ENCODE results near the gene IFT122.

The IFT122 gene

DNA sequence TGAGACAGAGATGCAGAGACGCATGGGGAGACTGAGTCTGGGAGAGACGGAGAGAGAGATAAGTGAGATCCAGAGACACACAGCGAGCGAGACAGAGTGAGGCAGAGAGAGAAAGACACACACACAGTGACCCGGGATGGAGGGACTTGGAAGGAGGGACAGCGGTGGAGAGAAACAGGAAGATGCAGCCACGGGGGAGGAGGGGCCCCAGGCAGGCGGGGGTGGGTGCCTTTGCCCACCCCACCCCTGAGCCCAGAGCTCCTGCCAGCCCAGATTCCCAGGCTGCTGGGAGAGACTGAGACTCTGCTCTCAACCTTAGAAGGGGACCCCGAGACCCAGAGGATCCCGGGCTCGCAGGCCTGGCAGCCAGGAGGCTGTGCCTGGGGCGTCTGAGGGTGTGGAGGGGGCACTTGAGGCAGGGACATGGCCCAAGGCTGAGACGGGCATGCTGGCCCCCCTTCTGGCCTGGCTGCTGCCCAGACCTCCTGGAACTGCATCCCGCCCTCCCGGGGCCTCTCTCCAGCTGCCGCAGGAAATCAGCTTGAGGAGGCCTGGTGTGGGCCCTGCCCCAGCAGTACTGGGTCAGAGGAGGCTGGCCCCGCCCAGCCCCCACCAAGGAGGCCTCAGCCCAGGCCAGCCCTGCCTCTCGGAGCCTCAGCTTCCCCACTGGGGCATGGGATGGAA lies 121.0 kb downstream of the IFT122 start:
- WGBS (ENCODE audit: extremely low coverage, insufficient coverage, low lambda C conversion rate): no CpG with 5 or more reads among the region's 18 CpGs
- H2BK120ac ChIP-seq (ENCODE audit: low read depth, low read length): no peak overlapping the region
- H2AK5ac ChIP-seq (ENCODE audit: low read length): no peak overlapping the region
- no peak overlapping the region for H3K9ac ChIP-seq (ENCODE audit: low read length)
- no peak overlapping the region for H3K4me2 ChIP-seq (ENCODE audit: low read length)
- no peaks in the 10 kb centered on the region for H3K79me1 ChIP-seq (ENCODE audit: low read length)
- no peak for DNase-seq
- no peak overlapping the region for H4K5ac ChIP-seq (ENCODE audit: low read length)
- H4K8ac ChIP-seq (ENCODE audit: low read depth, low read length): no peak overlapping the region
- no peaks in the 10 kb centered on the region for H3K4me1 ChIP-seq (ENCODE audit: control insufficient read depth, low read depth, low read length)
- H3K23ac ChIP-seq (ENCODE audit: low read length): no peak overlapping the region
- no peak overlapping the region for H2BK15ac ChIP-seq (replicated peaks; ENCODE audit: low read depth)
- H3K36me3 ChIP-seq (ENCODE audit: control insufficient read depth, insufficient read depth, low read length): peaks cover 10% of the 10 kb centered on the region
- H3K79me2 ChIP-seq (ENCODE audit: control insufficient read depth, insufficient read depth, low read length): no peaks in the 10 kb centered on the region
- no peak overlapping the region for H3K4ac ChIP-seq (ENCODE audit: low read depth, low read length)
- no peaks in the 10 kb centered on the region for H3K27me3 ChIP-seq (ENCODE audit: insufficient read depth, low read length, poor library complexity)
- H3K4me3 ChIP-seq (ENCODE audit: low read length): no peak overlapping the region
- no peak overlapping the region for H3K18ac ChIP-seq (ENCODE audit: low read length)
- no peak overlapping the region for H3K56ac ChIP-seq (ENCODE audit: low read length)
- no peak overlapping the region for H2BK5ac ChIP-seq (ENCODE audit: low read length)
- no peak overlapping the region for H3K27ac ChIP-seq (ENCODE audit: low read depth, low read length)

DNA sequence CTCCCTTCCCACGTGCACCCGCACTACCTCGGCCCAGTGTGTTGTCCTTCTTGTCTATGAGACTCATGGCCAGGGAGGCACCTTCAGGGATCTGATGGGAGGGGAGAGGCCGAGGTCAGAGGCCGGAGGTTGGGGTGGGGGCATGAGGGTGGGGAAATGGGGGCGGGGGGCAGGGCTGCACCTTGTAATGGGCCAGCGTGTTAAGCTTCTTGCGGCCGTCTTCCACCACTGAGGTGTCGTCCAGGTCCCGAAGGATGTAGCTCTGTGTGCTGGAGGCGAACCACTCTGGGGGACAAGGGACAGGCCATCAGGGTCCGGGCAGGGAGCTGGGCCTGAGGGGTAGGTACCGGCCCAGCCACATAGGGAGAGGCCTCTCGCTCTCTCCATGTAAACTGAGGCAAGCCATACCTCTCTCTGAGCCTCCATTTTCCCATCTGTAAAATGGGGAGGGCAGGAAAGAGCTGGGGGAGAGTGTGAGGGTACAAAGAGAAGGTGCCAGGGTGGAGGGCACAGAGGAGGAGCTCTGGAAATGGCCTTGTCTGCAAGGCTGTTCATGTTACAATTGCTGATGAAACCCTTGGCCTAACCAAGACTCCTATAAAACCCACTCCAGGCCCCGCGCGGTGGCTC lies 121.7 kb downstream of the IFT122 start:
- H3K27ac ChIP-seq (ENCODE audit: low read depth, low read length): no peak overlapping the region
- no peak overlapping the region for H2BK5ac ChIP-seq (ENCODE audit: low read length)
- peaks cover 11% of the 10 kb centered on the region for H3K36me3 ChIP-seq (ENCODE audit: control insufficient read depth, insufficient read depth, low read length)
- H3K79me2 ChIP-seq (ENCODE audit: control insufficient read depth, insufficient read depth, low read length): no peaks in the 10 kb centered on the region
- no peaks in the 10 kb centered on the region for H3K79me1 ChIP-seq (ENCODE audit: low read length)
- H4K5ac ChIP-seq (ENCODE audit: low read length): no peak overlapping the region
- H3K4ac ChIP-seq (ENCODE audit: low read depth, low read length): no peak overlapping the region
- H3K4me1 ChIP-seq (ENCODE audit: control insufficient read depth, low read depth, low read length): no peaks in the 10 kb centered on the region
- no peak overlapping the region for H4K8ac ChIP-seq (ENCODE audit: low read depth, low read length)
- WGBS (ENCODE audit: extremely low coverage, insufficient coverage, low lambda C conversion rate): no CpG with 5 or more reads among the region's 18 CpGs
- no peak overlapping the region for H3K23ac ChIP-seq (ENCODE audit: low read length)
- no peak overlapping the region for H3K4me3 ChIP-seq (ENCODE audit: low read length)
- no peak overlapping the region for H3K9ac ChIP-seq (ENCODE audit: low read length)
- no peak overlapping the region for H3K56ac ChIP-seq (ENCODE audit: low read length)
- no peak for DNase-seq
- H2BK15ac ChIP-seq (replicated peaks; ENCODE audit: low read depth): no peak overlapping the region
- H3K4me2 ChIP-seq (ENCODE audit: low read length): no peak overlapping the region
- no peaks in the 10 kb centered on the region for H3K27me3 ChIP-seq (ENCODE audit: insufficient read depth, low read length, poor library complexity)
- no peak overlapping the region for H3K18ac ChIP-seq (ENCODE audit: low read length)
- H2BK120ac ChIP-seq (ENCODE audit: low read depth, low read length): no peak overlapping the region
- no peak overlapping the region for H2AK5ac ChIP-seq (ENCODE audit: low read length)

DNA sequence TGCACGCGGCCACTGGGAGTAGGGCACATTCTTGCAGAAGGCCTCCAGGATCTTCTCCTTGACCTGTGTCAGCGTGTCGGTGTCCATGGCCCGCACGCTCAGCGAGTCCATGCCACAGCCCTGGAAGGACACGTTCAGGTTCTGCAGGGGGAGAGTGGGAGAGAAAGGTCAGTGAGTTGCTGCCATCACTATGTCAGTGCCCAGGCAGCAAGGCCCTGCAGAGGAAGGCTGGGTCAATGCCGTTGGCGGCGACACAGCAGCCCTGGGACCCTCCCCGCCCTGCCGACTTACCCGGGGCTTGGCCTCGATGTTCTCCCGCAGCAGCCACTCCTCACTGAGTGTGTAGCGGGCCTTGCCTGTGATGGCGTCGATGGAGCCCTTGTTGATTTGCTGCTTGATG lies 122.8 kb downstream of the IFT122 start:
- H3K79me1 ChIP-seq (ENCODE audit: low read length): no peaks in the 10 kb centered on the region
- H4K5ac ChIP-seq (ENCODE audit: low read length): no peak overlapping the region
- H3K18ac ChIP-seq (ENCODE audit: low read length): no peak overlapping the region
- H2AK5ac ChIP-seq (ENCODE audit: low read length): no peak overlapping the region
- no peak overlapping the region for H3K56ac ChIP-seq (ENCODE audit: low read length)
- H3K79me2 ChIP-seq (ENCODE audit: control insufficient read depth, insufficient read depth, low read length): no peaks in the 10 kb centered on the region
- H3K4me3 ChIP-seq (ENCODE audit: low read length): no peak overlapping the region
- no peak overlapping the region for H3K4ac ChIP-seq (ENCODE audit: low read depth, low read length)
- no peak overlapping the region for H2BK120ac ChIP-seq (ENCODE audit: low read depth, low read length)
- WGBS (ENCODE audit: extremely low coverage, insufficient coverage, low lambda C conversion rate): no CpG with 5 or more reads among the region's 19 CpGs
- H3K36me3 ChIP-seq (ENCODE audit: control insufficient read depth, insufficient read depth, low read length): peaks cover 15% of the 10 kb centered on the region
- H3K4me1 ChIP-seq (ENCODE audit: control insufficient read depth, low read depth, low read length): no peaks in the 10 kb centered on the region
- no peak overlapping the region for H2BK5ac ChIP-seq (ENCODE audit: low read length)
- no peak overlapping the region for H4K8ac ChIP-seq (ENCODE audit: low read depth, low read length)
- no peak for DNase-seq
- no peak overlapping the region for H3K23ac ChIP-seq (ENCODE audit: low read length)
- no peaks in the 10 kb centered on the region for H3K27me3 ChIP-seq (ENCODE audit: insufficient read depth, low read length, poor library complexity)
- no peak overlapping the region for H3K4me2 ChIP-seq (ENCODE audit: low read length)
- H3K9ac ChIP-seq (ENCODE audit: low read length): no peak overlapping the region
- H3K27ac ChIP-seq (ENCODE audit: low read depth, low read length): no peak overlapping the region
- H2BK15ac ChIP-seq (replicated peaks; ENCODE audit: low read depth): no peak overlapping the region

DNA sequence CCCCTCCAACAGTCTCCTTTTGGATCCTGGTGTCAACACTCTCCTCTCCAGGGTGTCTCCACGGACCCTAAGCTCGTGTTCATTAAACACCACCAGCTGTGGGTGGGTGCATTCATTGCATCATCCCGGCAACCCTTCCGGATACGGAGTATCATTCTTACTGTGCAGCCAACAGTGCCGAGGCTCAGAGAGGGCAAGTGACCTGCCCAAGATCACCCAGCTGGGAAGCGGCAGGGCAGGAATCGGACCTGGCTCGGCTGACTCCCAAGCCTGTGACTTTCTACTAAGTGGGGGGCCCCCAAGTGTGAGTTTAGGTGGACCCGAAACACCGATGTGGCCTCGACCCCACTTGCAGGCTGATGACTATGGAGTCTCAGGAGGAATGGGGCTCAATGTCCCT lies 123.3 kb downstream of the IFT122 start:
- no peak overlapping the region for H2BK15ac ChIP-seq (replicated peaks; ENCODE audit: low read depth)
- no peak overlapping the region for H4K8ac ChIP-seq (ENCODE audit: low read depth, low read length)
- no peak overlapping the region for H3K4ac ChIP-seq (ENCODE audit: low read depth, low read length)
- H3K4me3 ChIP-seq (ENCODE audit: low read length): no peak overlapping the region
- no peak overlapping the region for H3K23ac ChIP-seq (ENCODE audit: low read length)
- no peaks in the 10 kb centered on the region for H3K79me1 ChIP-seq (ENCODE audit: low read length)
- WGBS (ENCODE audit: extremely low coverage, insufficient coverage, low lambda C conversion rate): no CpG with 5 or more reads among the region's 12 CpGs
- no peak overlapping the region for H3K27ac ChIP-seq (ENCODE audit: low read depth, low read length)
- H2BK120ac ChIP-seq (ENCODE audit: low read depth, low read length): no peak overlapping the region
- peaks cover 15% of the 10 kb centered on the region for H3K36me3 ChIP-seq (ENCODE audit: control insufficient read depth, insufficient read depth, low read length)
- H3K27me3 ChIP-seq (ENCODE audit: insufficient read depth, low read length, poor library complexity): no peaks in the 10 kb centered on the region
- H3K4me2 ChIP-seq (ENCODE audit: low read length): no peak overlapping the region
- no peak overlapping the region for H3K56ac ChIP-seq (ENCODE audit: low read length)
- H3K4me1 ChIP-seq (ENCODE audit: control insufficient read depth, low read depth, low read length): no peaks in the 10 kb centered on the region
- no peak for DNase-seq
- no peak overlapping the region for H4K5ac ChIP-seq (ENCODE audit: low read length)
- H2AK5ac ChIP-seq (ENCODE audit: low read length): no peak overlapping the region
- H2BK5ac ChIP-seq (ENCODE audit: low read length): no peak overlapping the region
- no peak overlapping the region for H3K18ac ChIP-seq (ENCODE audit: low read length)
- no peak overlapping the region for H3K9ac ChIP-seq (ENCODE audit: low read length)
- H3K79me2 ChIP-seq (ENCODE audit: control insufficient read depth, insufficient read depth, low read length): no peaks in the 10 kb centered on the region

- no CpG with 5 or more reads among the region's 8 CpGs for WGBS (ENCODE audit: extremely low coverage, insufficient coverage, low lambda C conversion rate)
Observed at GRCh38 chr3:129563850-129564535, 124.0 kb downstream of the IFT122 start.

More at GRCh38 chr3:129563850-129564535, 124.0 kb downstream of the IFT122 start:
- no peak overlapping the region for H3K27ac ChIP-seq (ENCODE audit: low read depth, low read length)
- no peak overlapping the region for H2BK5ac ChIP-seq (ENCODE audit: low read length)
- no peaks in the 10 kb centered on the region for H3K4me1 ChIP-seq (ENCODE audit: control insufficient read depth, low read depth, low read length)
- no peak overlapping the region for H3K23ac ChIP-seq (ENCODE audit: low read length)
- no peak overlapping the region for H3K56ac ChIP-seq (ENCODE audit: low read length)
- H4K8ac ChIP-seq (ENCODE audit: low read depth, low read length): no peak overlapping the region
- H3K4me3 ChIP-seq (ENCODE audit: low read length): no peak overlapping the region
- no peak overlapping the region for H3K4ac ChIP-seq (ENCODE audit: low read depth, low read length)
- H3K18ac ChIP-seq (ENCODE audit: low read length): no peak overlapping the region
- no peaks in the 10 kb centered on the region for H3K79me2 ChIP-seq (ENCODE audit: control insufficient read depth, insufficient read depth, low read length)
- H3K27me3 ChIP-seq (ENCODE audit: insufficient read depth, low read length, poor library complexity): no peaks in the 10 kb centered on the region
- H3K9ac ChIP-seq (ENCODE audit: low read length): no peak overlapping the region
- H3K79me1 ChIP-seq (ENCODE audit: low read length): no peaks in the 10 kb centered on the region
- no peak overlapping the region for H2AK5ac ChIP-seq (ENCODE audit: low read length)
- H3K36me3 ChIP-seq (ENCODE audit: control insufficient read depth, insufficient read depth, low read length): peaks cover 15% of the 10 kb centered on the region
- H2BK15ac ChIP-seq (replicated peaks; ENCODE audit: low read depth): no peak overlapping the region
- H2BK120ac ChIP-seq (ENCODE audit: low read depth, low read length): no peak overlapping the region
- no peak for DNase-seq
- no peak overlapping the region for H4K5ac ChIP-seq (ENCODE audit: low read length)
- no peak overlapping the region for H3K4me2 ChIP-seq (ENCODE audit: low read length)

All from mesendoderm (in vitro differentiated cells).